OCI-LY7 (cell line): ENCODE results near the gene SLC35F1. TPM values are rescaled to one million over a fixed set of nuclear protein-coding genes. Genes with fewer than 3 reads are reported as not detected.
"Not testable (repeated sequence)": the region's sequence is repeated elsewhere in the genome, so short reads cannot be mapped to it uniquely, and the experiment has no call there.

ENCODE experiments used
- Bru-seq: library from RNA; stranded (reverse); fragments of 400-500 nt; gene quantifications from one replicate; lab custom pipeline; 2021; lab: Mats Ljungman, UMichigan
- BruChase-seq, 2 experiments: library from RNA; stranded (reverse); fragments of 400-500 nt; gene quantifications; one replicate each; lab custom pipeline; 2021; lab: Mats Ljungman, UMichigan
- BruUV-seq: library from RNA; stranded (reverse); fragments of 400-500 nt; replicated peaks from 2 replicates; lab custom pipeline; 2021; lab: Mats Ljungman, UMichigan
- CTCF ChIA-PET: fragments of 300-600 bp; sonication (Branson Sonifier 250); formaldehyde crosslinking; loops from one replicate; lab custom pipeline; 2022; ENCODE audit warnings: antibody characterized with exemption; ENCODE audit not compliant: unreplicated experiment; lab: Charles Lee
- POLR2A ChIA-PET: fragments of 300-600 bp; sonication (Branson Sonifier 250); formaldehyde crosslinking; loops from one replicate; lab custom pipeline; 2022; ENCODE audit warnings: antibody characterized with exemption; lab: Charles Lee
- DNase-seq: peaks from one replicate; pipeline ENCODE4 v3.0.0-alpha.2; 2015; ENCODE audit warnings: low spot score
- H2AFZ ChIP-seq: fragments of 200-600 bp; sonication (generic), shearing (Covaris generic); 2 replicates; pipeline ENCODE4 v1.6.1; 2014; ENCODE audit warnings: mild to moderate bottlenecking, antibody characterized with exemption, low read length, moderate library complexity
- H3K27ac ChIP-seq: fragments of 200-600 bp; sonication (generic); 2 replicates; pipeline ENCODE4 v1.5.1; 2014; ENCODE audit warnings: mixed run types, low read depth, mild to moderate bottlenecking, moderate library complexity, low read length, inconsistent platforms; ENCODE audit not compliant: poor library complexity, severe bottlenecking
- H3K36me3 ChIP-seq: fragments of 200-600 bp; sonication (generic); 2 replicates; pipeline ENCODE4 v1.6.1; 2014; ENCODE audit warnings: mild to moderate bottlenecking, antibody characterized with exemption, low read length, moderate library complexity, mixed read lengths; ENCODE audit not compliant: insufficient read depth
- H3K4me1 ChIP-seq: fragments of 200-600 bp; sonication (generic); 2 replicates; pipeline ENCODE4 v1.5.1; 2014; ENCODE audit warnings: mild to moderate bottlenecking, low read length; ENCODE audit not compliant: insufficient read depth, poor library complexity, severe bottlenecking
- H3K4me2 ChIP-seq: fragments of 200-600 bp; sonication (generic); 2 replicates; pipeline ENCODE4 v1.6.1; 2014; ENCODE audit warnings: mild to moderate bottlenecking, low read length
- H3K4me3 ChIP-seq: fragments of 200-600 bp; sonication (generic); 2 replicates; pipeline ENCODE4 v1.5.1; 2014; ENCODE audit warnings: mild to moderate bottlenecking, low read depth, low read length; ENCODE audit not compliant: poor library complexity, severe bottlenecking
- H3K79me2 ChIP-seq: fragments of 200-600 bp; sonication (generic); 2 replicates; pipeline ENCODE4 v1.6.1; 2016; ENCODE audit warnings: low read depth, mild to moderate bottlenecking, low read length, moderate library complexity, mixed read lengths; ENCODE audit not compliant: insufficient read depth
- H3K9me2 ChIP-seq: fragments of 200-600 bp; sonication (generic); 2 replicates; pipeline ENCODE4 v1.6.1; 2016; ENCODE audit warnings: mild to moderate bottlenecking, low read length, mixed read lengths; ENCODE audit not compliant: insufficient read depth
- H3K9me3 ChIP-seq: fragments of 200-600 bp; sonication (generic); 2 replicates; pipeline ENCODE4 v1.6.1; 2014; ENCODE audit warnings: mild to moderate bottlenecking, mixed run types, low read length, mixed read lengths
- H4K20me1 ChIP-seq: fragments of 200-600 bp; sonication (generic); 2 replicates; pipeline ENCODE4 v1.6.1; 2014; ENCODE audit warnings: mild to moderate bottlenecking, antibody characterized with exemption, low read length, moderate library complexity, mixed read lengths; ENCODE audit not compliant: insufficient read depth
- EZH2phosphoT487 ChIP-seq: fragments of 200-600 bp; sonication (generic); IDR thresholded peaks from 2 replicates; pipeline ENCODE4 v1.6.1; 2018; ENCODE audit warnings: low read depth, borderline replicate concordance, mild to moderate bottlenecking, mixed run types, antibody characterized with exemption, low read length, moderate library complexity, mixed read lengths
- intact Hi-C: fragments of 100-400 bp; cut with micrococcal nuclease; formaldehyde crosslinking; loops from one replicate; pipeline ENCODE4 v1.10.0; 2022; ENCODE audit not compliant: unreplicated experiment
- long read RNA-seq: library from polyadenylated mRNA; stranded (forward); transcript quantifications from one replicate; pipeline ENCODE4 v2.0.0, GENCODE V29; 2022
- total RNA-seq, 2 experiments: library from RNA; depleted of rRNA in 1 of 2; stranded (reverse); fragments of >200 nt in 1 of 2; shearing (Covaris generic) in 1 of 2; gene quantifications; 2 replicates each; pipeline ENCODE4 v1.2.3, GENCODE V29; 2014 to 2022
- TF ChIP-seq, protein P1 (sequence below): fragments of 200-600 bp; sonication (generic); conservative IDR thresholded peaks from 2 replicates; pipeline ENCODE4 v1.5.1; 2014; ENCODE audit warnings: mild to moderate bottlenecking, antibody characterized with exemption, low read length, moderate library complexity, mixed read lengths

SLC35F1 gene
- total RNA-seq (2014; rRNA removed; shearing (Covaris generic)) (0.03 TPM in 1 of 2 replicates, not detected in the other), total RNA-seq (2022) (not detected in 2 replicates), Bru-seq, nascent RNA (percentile 1 among the genes with signal in this experiment), BruChase-seq, experiment 1, labeled RNA remaining after a 6-hour chase (percentile 1 among the genes with signal in this experiment), BruChase-seq, experiment 2, labeled RNA remaining after a 2-hour chase (percentile 1 among the genes with signal in this experiment)
- long read RNA-seq: 0 reads

- H3K4me2 ChIP-seq: no peak within 1 kb of the TSS
- intact Hi-C loops: no loop called here
- no peaks in the 10 kb centered on the region for H4K20me1 ChIP-seq
- H2AFZ ChIP-seq: no peak within 1 kb of the TSS
- H3K4me1 ChIP-seq: no peaks in the 10 kb centered on the region
- no peaks in the 10 kb centered on the region for H3K36me3 ChIP-seq
- POLR2A ChIA-PET: no interaction called here
- no peaks in the 10 kb centered on the region for H3K9me2 ChIP-seq
- BruUV-seq: no TSS peak
- no peak within 1 kb of the TSS for H3K27ac ChIP-seq
- TF ChIP-seq EZH2phosphoT487: no peak
- TF ChIP-seq, protein P1, sequence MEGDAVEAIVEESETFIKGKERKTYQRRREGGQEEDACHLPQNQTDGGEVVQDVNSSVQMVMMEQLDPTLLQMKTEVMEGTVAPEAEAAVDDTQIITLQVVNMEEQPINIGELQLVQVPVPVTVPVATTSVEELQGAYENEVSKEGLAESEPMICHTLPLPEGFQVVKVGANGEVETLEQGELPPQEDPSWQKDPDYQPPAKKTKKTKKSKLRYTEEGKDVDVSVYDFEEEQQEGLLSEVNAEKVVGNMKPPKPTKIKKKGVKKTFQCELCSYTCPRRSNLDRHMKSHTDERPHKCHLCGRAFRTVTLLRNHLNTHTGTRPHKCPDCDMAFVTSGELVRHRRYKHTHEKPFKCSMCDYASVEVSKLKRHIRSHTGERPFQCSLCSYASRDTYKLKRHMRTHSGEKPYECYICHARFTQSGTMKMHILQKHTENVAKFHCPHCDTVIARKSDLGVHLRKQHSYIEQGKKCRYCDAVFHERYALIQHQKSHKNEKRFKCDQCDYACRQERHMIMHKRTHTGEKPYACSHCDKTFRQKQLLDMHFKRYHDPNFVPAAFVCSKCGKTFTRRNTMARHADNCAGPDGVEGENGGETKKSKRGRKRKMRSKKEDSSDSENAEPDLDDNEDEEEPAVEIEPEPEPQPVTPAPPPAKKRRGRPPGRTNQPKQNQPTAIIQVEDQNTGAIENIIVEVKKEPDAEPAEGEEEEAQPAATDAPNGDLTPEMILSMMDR: no peak
- DNase-seq: no peak
- no peak within 1 kb of the TSS for H3K4me3 ChIP-seq
- H3K9me3 ChIP-seq: no peaks in the 10 kb centered on the region
- CTCF ChIA-PET: no interaction called here
- no peaks in the 10 kb centered on the region for H3K79me2 ChIP-seq
Observed at GRCh38 chr6:117906958-117907600, at the start of gene SLC35F1. Gene SLC35F1 (plus strand): TSS chr6:117907264.

DNA sequence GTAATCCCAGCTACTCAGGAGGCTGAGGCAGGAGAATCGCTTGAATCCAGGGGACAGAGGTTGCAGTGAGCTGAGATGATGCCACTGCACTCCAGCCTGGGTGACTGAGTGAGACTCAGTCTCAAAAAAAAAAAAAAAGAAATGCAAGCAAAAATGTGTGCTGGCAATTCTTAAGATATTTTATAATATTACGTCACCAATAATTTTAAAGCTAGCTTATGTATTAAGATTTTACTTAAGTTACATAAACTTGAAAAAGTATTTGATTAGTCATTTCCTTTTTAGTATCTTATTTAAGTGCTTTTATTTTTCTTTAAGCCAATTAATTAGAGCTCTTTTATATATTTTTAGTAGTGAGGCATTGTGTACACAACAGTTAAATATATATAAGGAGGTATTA lies 48.5 kb upstream of the SLC35F1 start:
- H3K27ac ChIP-seq, BruUV-seq, H4K20me1 ChIP-seq, H3K4me2 ChIP-seq, CTCF ChIA-PET, intact Hi-C loops, H2AFZ ChIP-seq, H3K36me3 ChIP-seq, H3K79me2 ChIP-seq, H3K4me3 ChIP-seq, H3K4me1 ChIP-seq, DNase-seq, H3K9me3 ChIP-seq, H3K9me2 ChIP-seq: not testable (repeated sequence)
- POLR2A ChIA-PET: interaction anchor here (0.6 to 0.8 kb wide), 4 partner anchors 17 to 1789 kb away, joined by 3 to 6 read pairs (median 3); no protein-coding TSS in a partner anchor

DNA sequence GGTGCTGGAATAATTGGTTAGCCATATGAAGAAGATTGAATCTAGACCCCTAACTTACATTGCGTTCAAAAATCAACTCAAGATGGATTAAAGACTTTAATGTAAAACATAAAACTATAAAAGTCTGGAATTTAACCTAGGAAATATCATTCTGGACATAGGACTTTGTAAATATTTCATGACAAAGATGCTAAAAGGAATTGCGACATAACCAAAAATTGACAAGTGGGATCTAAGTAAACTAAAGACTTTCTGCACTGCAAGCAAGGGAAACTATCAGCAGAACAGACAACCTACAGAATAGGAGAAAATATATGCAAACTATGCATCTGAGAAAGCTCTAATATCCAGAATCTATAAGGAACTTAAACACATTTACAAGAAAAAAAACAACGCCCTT lies 45.5 kb upstream of the SLC35F1 start:
- no peak overlapping the region for H3K4me2 ChIP-seq
- no TSS peak for BruUV-seq
- H3K9me2 ChIP-seq: no peaks in the 10 kb centered on the region
- ChIA-PET POLR2A (no interaction called here), CTCF (no interaction called here)
- no peaks in the 10 kb centered on the region for H3K4me1 ChIP-seq
- 0 out of 2 replicates have a peak, but pooled peaks cover 3% of the 10 kb centered on the region for H3K9me3 ChIP-seq
- no peak overlapping the region for H2AFZ ChIP-seq
- H4K20me1 ChIP-seq: no peaks in the 10 kb centered on the region
- H3K4me3 ChIP-seq: no peak overlapping the region
- no peaks in the 10 kb centered on the region for H3K79me2 ChIP-seq
- DNase-seq: no peak
- TF ChIP-seq, protein P1: no peak
- TF ChIP-seq EZH2phosphoT487: no peak
- H3K36me3 ChIP-seq: no peaks in the 10 kb centered on the region
- H3K27ac ChIP-seq: no peak overlapping the region
- intact Hi-C loops: no loop called here
